Sciatic nerve (tissue), 2 donors: ENCODE measurements around the gene CHD6. TPM values are rescaled to one million over a fixed set of nuclear protein-coding genes. Genes with fewer than 3 reads are reported as not detected.

Experiments
- ATAC-seq: fragments of 200-7000 bp; cut with Tn5 transposase; one replicate; pipeline ENCODE4 v1.9.1; 2020; ENCODE audit warnings: mild to moderate bottlenecking, moderate library complexity
- DNase-seq: peaks from one replicate; pipeline ENCODE4 v3.0.0-alpha.2; 2020; ENCODE audit warnings: low spot score
- intact Hi-C: fragments of 100-400 bp; cut with DNase I; formaldehyde crosslinking; loops from one replicate; pipeline ENCODE4 v1.14.2; 2022
- total RNA-seq: library from RNA; stranded (reverse); fragmentation: NEBNext Ultra II Directional; extraction: Animal tissue kit (Norgen Biotek cat#: 25700); gene quantifications from one replicate; pipeline ENCODE4 v1.2.1, GENCODE V29; 2021
- donor health status: DM: no; HTN: no; CAD: no.
- donor health status: DM: no; HTN: no; CAD: no.

The CHD6 gene
- total RNA-seq, 1 donor from 2014 or later = 84.3 TPM

DNA sequence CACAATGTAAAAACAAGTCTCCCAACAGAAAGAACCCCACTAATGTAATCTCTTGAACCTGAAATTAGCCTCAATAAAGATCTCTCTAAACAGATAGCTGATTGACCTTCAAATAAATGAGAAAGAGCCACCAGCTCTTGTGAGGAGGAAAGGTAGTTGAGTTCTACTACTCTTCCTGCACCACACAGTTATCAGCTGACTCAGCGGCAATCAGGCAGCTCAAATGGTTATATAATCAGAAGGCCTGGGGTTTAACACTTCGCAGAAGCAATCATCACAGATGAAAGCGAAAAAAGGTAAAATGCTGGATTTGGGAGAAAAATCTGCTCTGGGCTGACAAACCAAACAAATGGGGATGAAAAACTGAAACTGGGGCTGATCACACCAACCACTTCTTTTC lies 91.8 kb downstream of the CHD6 start:
- intact Hi-C loops = no loop called here

DNA sequence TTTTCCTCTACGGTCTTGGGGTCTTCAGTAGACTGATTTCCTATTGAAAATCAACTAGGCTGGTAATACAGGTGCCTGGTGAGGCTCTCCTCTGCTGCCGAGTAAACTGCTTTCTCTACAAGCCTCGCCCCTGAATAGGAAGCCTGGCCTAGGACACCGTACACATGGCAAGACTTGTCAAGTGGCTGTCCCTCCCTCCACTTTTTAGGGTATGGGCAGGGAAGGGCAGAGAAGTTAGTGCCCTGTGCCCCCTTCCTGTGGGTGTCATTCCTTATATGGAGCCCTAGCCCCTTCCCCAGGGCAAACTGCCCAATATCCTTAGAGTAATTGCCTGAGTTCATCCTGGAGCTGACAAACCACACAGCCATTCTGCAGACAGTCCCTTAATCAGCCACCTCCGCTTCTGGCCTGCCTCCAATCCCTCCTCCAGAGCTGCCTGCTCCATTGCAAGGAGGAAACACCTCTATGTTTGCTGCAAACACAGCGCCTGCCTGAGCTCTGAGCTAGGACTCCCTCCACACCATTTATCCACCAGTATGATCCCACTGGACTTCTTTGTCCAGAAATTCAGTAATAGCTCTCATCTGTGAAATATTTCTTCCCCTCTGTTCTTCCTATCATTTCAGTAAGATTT lies 93.1 kb downstream of the CHD6 start:
- peak; percentile 79 for ATAC-seq
- intact Hi-C loops = no loop called here
- DNase-seq = peak; percentile 80

More for the DNA sequence above, 91.8 kb downstream of the CHD6 start:
- DNase-seq = no peak
- peak; percentile 44 for ATAC-seq

DNA sequence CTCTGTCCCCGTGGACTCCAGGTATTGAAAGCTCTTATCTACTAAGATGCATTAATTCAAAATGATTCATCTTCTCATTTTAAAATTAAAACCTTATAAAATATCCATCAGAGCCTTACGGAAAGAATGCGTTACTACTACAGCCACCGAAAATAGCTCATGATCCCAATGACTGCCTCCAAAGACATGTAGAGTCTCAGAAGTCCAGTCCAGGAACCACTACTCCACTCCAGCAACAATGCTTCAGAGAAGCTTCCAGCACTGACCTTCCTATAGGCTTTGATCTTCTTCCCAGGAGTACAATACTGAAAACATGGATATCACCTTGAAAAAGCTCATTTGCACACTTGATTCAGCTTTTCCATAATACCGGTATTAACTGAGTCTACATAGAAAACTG lies 94.3 kb downstream of the CHD6 start:
- ATAC-seq = no peak
- intact Hi-C loops = no loop called here
- DNase-seq = no peak

DNA sequence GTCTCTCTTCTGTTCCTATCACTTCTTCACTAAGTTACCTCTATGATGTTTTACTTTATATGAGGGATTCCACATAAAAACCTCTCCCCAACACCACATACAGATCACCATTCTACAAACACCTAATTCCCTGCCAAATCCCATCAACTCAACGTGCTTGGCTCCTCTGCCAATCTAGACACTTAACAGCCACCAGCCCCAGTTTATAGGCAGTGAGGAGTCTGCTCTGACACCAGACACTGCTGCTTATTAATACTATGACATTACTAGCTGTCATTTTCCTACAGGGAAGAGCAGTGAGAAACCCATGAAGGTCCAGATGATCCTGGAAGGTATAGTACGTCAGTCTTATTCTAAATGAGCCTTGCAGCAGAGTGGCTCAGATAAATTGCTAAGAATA lies 104.3 kb downstream of the CHD6 start:
- intact Hi-C loops = no loop called here
- ATAC-seq = no peak
- no peak for DNase-seq

DNA sequence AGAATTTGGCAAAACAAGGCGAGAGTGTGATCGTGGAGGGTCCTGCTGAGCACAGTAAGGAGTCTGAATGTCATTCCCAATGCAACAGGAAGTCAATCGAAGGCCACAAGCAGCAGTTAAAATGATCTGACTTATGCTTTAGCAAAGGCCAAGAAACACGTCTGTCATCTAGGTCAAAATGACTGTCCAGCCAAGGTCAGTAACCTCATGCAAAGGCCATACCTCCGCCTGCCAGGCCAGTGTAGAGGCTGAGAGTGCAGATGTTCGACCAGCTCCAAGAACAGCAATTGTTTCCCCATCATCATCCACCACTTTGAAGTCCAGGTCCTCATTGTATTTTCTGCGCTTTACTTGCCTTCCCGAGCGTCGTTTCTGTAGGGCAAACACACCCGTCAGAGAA lies 105.6 kb downstream of the CHD6 start:
- intact Hi-C loops = no loop called here

DNA sequence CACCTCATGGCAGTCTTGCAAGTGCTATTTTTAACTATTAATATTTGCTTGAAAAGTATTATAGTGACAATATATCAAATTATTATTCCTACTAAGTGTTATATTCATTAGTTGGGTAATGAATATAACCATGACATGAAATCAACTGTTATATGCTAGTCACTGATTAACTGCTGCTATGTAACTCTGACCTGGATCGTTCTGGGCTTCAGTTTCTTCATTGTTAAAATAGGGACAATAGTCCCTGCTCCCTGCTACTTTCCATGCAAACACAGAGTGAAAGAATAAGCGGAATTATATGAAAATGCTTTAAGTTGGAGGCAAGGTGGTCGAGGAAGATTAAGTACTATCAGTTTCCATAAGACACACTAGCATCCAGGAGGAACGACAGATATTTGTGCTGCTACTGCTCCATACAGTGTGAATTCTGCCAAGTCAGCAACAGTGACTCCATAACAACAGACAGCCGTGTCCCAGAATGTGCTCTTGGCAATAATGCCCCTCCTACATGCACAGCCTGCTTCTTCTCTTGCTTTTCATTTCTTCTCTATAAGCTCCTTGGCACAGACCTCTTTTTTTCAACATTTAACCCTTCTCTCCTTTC lies 107.2 kb downstream of the CHD6 start:
- intact Hi-C loops = no loop called here
- DNase-seq = no peak
- no peak for ATAC-seq

More for the DNA sequence above, 105.6 kb downstream of the CHD6 start:
- ATAC-seq = no peak
- DNase-seq = no peak

DNA sequence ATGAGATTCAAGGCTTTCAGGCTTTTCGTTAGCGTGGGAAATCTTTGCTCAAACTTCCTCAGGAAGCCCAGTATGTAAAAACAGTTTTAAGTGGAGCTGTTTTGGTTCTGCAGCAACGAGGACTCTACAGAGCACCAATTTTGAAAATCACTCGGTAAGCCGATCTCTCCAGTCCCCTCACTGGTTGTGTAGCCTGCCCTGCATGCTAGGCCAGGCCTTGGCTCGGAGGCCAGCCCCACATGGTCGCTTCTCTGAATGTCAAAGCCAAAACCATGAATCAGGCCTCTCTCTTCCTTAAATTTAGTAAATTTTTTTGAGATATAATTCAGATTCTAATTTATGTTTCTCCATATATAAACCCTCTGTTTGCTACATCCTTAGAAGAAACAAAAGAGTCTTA lies 108.0 kb downstream of the CHD6 start:
- intact Hi-C loops = no loop called here

DNA sequence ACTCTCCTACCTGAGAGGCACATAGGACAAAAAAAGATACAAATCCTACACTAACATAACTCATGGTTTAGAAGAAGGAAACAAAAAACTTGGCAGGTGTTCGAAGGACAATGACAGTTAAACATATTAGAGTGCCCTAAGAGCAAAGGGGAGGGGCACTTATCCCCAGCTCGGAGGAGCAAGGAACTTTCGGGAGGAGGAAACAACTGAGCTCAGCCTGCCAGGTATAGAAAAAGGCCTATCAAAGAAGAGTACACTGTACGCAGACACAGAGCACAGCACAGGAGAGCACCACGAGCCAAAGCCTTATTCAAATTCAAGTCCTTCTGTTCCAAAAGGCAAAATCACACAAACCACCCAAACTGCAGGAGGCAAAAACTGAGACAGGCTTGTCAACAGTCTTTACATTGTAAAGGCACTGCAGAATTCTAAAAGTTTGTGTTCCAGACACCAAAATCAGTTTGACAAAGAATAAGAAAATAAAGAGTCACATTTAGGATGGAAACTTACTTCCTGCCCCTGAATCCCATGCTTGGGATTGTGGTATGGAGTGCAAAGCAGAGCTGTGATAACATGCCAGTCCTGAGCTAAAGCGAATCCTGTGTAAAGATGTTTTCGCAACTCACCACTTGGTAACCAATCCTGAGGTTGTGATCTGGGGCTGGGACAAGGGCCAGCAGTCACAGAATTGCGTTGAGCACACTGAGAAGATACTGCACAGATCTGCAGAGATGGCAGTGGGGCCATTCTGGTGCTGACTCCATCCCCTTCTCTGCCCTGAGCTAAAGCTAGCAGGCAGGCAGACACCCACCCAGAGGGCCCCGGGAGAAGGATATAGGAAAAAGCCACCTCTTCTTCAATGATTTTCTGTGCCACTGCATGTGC lies 108.6 kb downstream of the CHD6 start:
- no peak for DNase-seq
- intact Hi-C loops = no loop called here
- peak; percentile 85 for ATAC-seq

More for the DNA sequence above, 108.0 kb downstream of the CHD6 start:
- DNase-seq (no peak), ATAC-seq (peak; percentile 62)

DNA sequence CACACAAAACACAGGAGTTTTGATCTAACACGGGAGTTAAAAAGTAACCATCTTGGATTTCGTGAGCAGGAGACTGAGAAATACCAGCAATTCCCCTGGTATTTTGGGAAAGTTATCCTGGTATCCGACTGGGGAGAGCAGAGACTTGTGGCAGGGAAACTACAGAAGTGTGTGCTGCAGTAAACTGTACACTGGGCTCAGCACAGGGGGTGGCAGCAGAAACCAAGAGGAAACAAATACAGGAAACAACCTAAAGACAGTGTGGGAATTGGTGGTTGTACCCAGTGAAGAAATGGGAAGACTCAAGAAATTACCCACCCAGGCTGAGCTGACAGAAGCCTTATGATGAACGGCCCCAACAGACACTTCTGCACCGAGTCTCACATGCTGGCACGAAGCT lies 109.8 kb downstream of the CHD6 start:
- no peak for ATAC-seq
- DNase-seq = no peak
- intact Hi-C loops = no loop called here

DNA sequence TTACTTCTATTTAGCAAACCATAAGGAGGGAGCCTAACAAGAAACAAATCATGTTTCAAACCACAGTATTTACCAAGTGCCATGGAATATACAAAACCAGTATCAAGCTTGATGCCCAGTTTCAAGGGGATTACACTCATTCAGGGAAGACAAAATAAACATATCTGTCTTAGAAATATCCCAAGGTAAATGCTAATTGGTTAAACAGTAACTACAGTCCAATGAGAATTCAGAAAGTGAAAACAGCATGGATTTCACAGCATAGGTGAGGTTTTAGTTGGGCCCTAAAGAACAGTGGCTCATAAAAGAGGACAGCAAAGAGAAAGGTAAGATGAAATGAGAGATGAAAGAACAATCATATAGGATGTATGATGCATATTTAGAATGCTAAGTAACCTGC lies 110.3 kb downstream of the CHD6 start:
- DNase-seq = no peak
- no peak for ATAC-seq
- intact Hi-C loops = no loop called here

DNA sequence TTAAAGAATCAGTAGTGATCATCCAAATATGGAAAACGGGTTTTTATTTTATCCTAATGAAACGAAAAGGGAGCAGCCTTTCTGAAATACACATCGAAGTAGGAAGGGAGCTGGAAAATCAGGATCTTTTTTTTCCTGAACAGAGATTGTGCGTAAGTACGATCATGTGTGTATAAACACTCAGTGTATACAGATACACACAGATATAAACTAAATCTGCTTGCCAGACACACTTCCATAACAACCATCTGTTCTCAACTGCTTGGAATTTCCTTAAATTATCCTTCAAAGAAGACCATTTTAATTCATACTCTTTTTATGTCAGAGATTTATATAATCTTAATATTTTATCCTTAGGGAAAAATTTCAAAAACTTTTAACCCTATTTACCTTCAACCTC lies 110.7 kb downstream of the CHD6 start:
- DNase-seq (no peak), ATAC-seq (no peak)
- intact Hi-C loops = no loop called here

DNA sequence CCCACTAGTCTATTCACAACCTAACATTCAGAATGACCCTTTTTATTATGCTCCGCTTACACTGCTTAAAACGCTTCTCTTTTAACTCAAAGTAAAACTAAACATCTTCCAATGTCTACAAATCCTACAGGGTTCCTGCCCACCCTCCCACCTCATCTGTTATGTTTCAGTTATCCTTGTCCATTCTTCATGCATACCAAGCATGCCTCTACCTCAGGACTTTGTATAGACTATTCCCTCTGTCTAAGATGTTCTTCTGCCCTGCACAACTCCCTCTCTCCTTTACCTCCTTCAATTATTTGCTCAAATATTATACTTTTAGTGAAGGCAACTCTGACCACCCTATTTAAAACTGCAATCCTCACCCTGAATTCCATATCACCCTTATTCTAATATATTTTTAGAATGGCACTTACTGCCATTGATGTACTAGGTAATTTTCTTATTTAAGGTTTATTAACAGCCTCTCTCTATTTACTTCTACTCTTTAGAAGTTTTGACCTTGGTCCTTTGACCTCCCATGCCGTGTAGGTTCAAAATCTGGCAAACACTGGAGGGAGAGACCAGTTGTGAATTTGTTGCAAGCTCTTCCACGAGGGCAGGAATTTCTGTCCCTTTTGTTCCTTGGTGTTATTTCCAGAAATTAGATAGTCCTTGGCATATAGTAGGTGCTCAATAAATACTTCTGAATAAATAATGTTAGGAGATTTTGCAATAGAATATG lies 111.8 kb downstream of the CHD6 start:
- intact Hi-C loops = no loop called here
- DNase-seq = no peak
- no peak for ATAC-seq

DNA sequence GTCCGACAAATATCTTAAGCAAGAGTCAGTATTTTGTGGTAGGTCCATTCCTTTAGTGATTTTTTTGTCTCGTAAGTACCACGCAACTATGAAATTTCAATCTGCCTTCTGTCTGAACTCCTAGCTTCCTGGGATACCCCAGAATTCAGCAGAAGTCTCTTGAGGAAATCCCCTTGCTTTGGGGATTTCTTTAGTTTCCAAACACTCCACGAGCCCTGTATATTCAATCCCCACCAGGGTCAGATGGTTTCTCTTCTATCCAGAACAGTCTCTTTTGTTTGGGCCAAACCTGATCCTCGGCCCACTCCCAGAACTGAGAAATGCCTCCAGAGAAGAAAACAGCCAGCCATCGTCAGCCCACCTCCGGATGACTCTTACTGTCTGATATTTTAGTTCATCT lies 113.0 kb downstream of the CHD6 start:
- no peak for ATAC-seq
- DNase-seq = no peak
- intact Hi-C loops = no loop called here

DNA sequence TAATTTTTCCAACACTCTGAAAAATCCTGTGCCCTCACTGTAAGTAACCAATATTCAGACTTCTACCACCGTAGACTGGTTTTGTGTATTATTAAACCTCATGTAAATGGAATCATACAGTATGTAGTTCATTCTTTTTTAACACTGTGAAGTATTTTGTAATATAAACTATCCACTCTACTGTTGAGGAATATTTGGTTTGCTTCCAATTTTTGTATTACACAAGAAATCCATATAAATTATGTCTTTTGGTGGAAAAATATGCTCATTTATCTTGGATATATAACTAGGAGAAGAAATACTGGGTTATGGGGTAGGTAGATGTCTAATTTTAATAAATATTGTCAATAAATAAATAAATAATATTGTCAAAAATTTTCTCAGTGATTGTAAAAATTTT lies 116.8 kb downstream of the CHD6 start:
- intact Hi-C loops = no loop called here
- no peak for DNase-seq
- no peak for ATAC-seq

DNA sequence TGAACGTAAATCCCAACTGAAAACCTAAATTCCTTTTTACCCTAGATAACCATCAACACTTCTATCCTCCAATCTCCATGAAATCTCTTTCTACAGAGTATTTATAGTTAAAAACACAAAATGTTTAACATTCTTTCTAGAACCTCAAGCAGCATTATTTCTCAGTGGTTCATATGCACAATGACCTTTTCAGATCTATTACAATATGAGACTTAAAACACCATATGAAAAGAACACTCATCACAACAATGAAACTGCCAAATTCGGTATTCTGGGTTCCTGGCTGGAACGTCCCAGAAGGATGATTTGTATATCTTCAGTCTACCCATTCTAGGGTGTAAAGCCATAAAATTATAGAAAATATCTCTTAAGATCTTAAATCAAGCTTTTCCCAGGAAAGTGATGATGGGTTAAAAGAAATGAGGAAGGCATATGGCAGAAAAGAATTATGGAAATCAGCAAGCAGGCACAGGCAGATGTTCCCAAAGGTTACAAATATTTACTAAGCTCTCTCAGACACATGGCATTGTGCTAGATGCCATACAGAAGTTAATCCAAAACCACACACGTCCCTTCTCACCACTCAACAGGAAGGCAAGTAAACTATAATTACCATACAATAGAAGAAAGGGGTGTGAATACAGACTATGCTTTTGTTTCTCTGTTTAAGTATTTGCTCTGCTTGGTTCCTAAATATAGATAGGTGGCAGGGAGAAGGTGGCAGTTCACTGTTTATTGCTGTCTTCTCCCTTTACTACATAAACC lies 118.0 kb downstream of the CHD6 start:
- intact Hi-C loops = no loop called here
- ATAC-seq (no peak), DNase-seq (no peak)

DNA sequence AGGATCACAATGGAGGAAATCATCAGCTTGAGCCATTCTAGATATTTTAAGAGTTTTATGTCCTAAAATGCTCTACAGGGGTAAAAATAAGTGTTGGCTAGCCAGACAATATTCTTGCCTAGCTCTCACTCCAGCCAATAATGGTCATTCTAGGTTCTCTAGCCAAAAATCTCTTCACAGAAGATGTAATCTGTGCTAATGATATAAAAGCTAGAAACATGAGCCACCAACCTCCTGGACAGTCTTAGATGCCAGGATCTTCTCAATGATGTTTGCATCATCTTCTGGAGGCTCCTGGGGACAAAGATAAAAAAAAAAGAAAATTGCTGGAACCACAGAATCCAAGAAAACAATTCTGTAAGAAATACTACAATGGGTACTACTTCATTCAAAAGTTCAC lies 119.1 kb downstream of the CHD6 start:
- intact Hi-C loops = no loop called here
- ATAC-seq (peak; percentile 61), DNase-seq (no peak)

DNA sequence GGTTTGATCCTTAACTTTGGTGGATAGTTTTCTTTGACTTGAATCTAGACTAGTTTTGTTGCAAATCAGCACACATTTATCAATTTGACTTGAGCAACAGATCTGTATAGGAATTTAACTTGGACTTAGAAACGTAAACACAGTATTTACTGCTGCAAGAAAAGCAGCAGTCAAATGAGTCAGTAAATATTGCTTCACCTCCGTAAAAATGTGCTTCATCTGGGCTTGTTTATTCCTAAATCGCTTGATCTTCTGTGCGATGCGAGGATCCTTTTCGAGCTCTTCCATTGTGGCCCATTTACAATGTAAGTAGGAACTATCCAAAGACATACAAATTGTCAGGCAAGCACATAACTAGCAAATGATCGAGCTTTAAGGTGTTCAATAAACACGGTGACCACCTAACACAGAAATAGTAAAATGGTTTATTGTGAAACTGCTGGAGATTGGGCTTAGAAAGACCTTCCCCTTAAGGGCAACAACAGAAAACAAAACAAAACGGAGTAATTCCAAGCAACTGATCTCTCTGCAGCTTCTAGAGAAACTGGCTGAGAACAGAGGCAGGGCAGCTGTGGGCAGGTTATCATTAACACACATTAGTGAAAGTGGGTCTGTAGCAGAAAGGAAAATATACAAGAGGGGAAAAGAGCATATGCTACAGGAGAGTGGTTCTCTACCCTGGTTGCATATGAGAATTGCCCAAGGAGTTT lies 120.8 kb downstream of the CHD6 start:
- no peak for DNase-seq
- intact Hi-C loops = no loop called here
- no peak for ATAC-seq

DNA sequence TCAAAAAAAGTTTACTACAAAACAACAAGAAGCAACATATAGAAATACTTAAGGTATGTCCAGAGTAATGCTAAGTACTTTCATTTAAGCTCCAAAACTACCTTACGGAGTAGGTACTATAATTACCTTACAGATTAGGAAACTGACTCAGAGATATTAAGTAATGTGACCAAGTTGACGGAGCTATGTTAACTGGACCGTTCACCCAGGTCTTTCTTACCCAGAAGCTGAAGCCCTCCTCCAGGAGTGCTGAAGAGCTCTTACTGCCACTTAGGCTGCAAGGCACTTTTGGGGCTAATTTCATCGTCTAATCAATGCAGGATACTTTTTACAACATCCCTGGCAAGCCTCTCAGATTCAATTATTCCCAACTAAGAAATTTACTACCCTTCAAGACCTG lies 123.7 kb downstream of the CHD6 start:
- intact Hi-C loops = no loop called here

More for the DNA sequence above, 123.7 kb downstream of the CHD6 start:
- no peak for DNase-seq
- ATAC-seq = no peak
